MCF 10A (cell line): Measurements from ENCODE around the gene IFRD2. TPM values are rescaled to one million over a fixed set of nuclear protein-coding genes. Genes with fewer than 3 reads are reported as not detected.

Source experiments
- BruUV-seq: library from RNA; stranded (reverse); fragments of 400-500 nt; replicated peaks from 2 replicates; lab custom pipeline; 2021; lab: Mats Ljungman, UMichigan
- CTCF ChIA-PET: fragments of 300-600 bp; sonication (Branson Sonifier 250); formaldehyde crosslinking; extraction: SDS; loops from one replicate; lab custom pipeline; 2021; ENCODE audit warnings: antibody characterized with exemption, inconsistent platforms; lab: Yijun Ruan, JAX
- POLR2A ChIA-PET: fragments of 300-600, 350-650 bp; sonication (Branson Sonifier 250); formaldehyde crosslinking; extraction: SDS; loops from one replicate; lab custom pipeline; 2020; ENCODE audit warnings: antibody characterized with exemption, inconsistent platforms; lab: Yijun Ruan, JAX
- DNase-seq: peaks from one replicate; pipeline ENCODE4 v3.0.0-alpha.2; 2018; ENCODE audit not compliant: unreplicated experiment
- H3K27ac Mint-ChIP-seq: one replicate; pipeline ENCODE4 v1.8.0; 2022; ENCODE audit warnings: mild to moderate bottlenecking, low read depth, mixed read lengths; ENCODE audit not compliant: unreplicated experiment
- H3K27me3 Mint-ChIP-seq: one replicate; pipeline ENCODE4 v1.8.0; 2022; ENCODE audit warnings: mixed read lengths; ENCODE audit not compliant: insufficient read depth, unreplicated experiment
- H3K36me3 Mint-ChIP-seq: one replicate; pipeline ENCODE4 v1.8.0; 2022; ENCODE audit warnings: mild to moderate bottlenecking, moderate library complexity, mixed read lengths; ENCODE audit not compliant: insufficient read depth, unreplicated experiment
- H3K4me1 Mint-ChIP-seq: one replicate; pipeline ENCODE4 v1.8.0; 2022; ENCODE audit warnings: mixed read lengths; ENCODE audit not compliant: insufficient read depth, unreplicated experiment
- H3K4me3 Mint-ChIP-seq: one replicate; pipeline ENCODE4 v1.8.0; 2022; ENCODE audit warnings: mild to moderate bottlenecking, moderate library complexity, mixed read lengths; ENCODE audit not compliant: unreplicated experiment
- H3K9me3 Mint-ChIP-seq: one replicate; pipeline ENCODE4 v1.8.0; 2022; ENCODE audit warnings: mixed read lengths; ENCODE audit not compliant: unreplicated experiment
- intact Hi-C: fragments of 100-400 bp; cut with micrococcal nuclease; formaldehyde crosslinking; loops from 2 replicates; pipeline ENCODE4 v1.14.1; 2022
- total RNA-seq: library from RNA; stranded (reverse); gene quantifications from 2 replicates; pipeline ENCODE4 v1.2.3, GENCODE V29; 2022
- TF ChIP-seq, protein P1 (sequence below): fragments of 200-600 bp; IDR thresholded peaks from one replicate; pipeline ENCODE4 v1.8.0; 2022; ENCODE audit warnings: antibody characterized with exemption, mild to moderate bottlenecking; ENCODE audit not compliant: unreplicated experiment

IFRD2 gene
- total RNA-seq, 1 experiment from 2014 or later: 182 TPM

- H3K27me3 Mint-ChIP-seq: no peaks in the 10 kb centered on the region
- DNase-seq: no peak
- H3K4me3 Mint-ChIP-seq: peak overlapping the region; percentile 92
- ChIA-PET CTCF (interaction anchor here (0.6 to 5.7 kb wide), 10 partner anchors 23 to 1084 kb away, joined by 3 to 30 read pairs (median 3); partner anchors contain the start of gene HYAL2), POLR2A (interaction anchor here (0.5 to 3.3 kb wide), 16 partner anchors 8 to 1199 kb away, joined by 3 to 30 read pairs (median 5); partner anchors contain the start of genes GNAI2 and TUSC2)
- peak overlapping the region; percentile 97 for H3K27ac Mint-ChIP-seq
- intact Hi-C loops: loop anchor here (1.0 kb wide), 1 partner anchor 21 kb away; no protein-coding TSS in a partner anchor
- H3K4me1 Mint-ChIP-seq: peaks cover 7% of the 10 kb centered on the region
- H3K36me3 Mint-ChIP-seq: no peaks in the 10 kb centered on the region
- no peaks in the 10 kb centered on the region for H3K9me3 Mint-ChIP-seq
- BruUV-seq: TSS peak; percentile 91
- TF ChIP-seq, protein P1, sequence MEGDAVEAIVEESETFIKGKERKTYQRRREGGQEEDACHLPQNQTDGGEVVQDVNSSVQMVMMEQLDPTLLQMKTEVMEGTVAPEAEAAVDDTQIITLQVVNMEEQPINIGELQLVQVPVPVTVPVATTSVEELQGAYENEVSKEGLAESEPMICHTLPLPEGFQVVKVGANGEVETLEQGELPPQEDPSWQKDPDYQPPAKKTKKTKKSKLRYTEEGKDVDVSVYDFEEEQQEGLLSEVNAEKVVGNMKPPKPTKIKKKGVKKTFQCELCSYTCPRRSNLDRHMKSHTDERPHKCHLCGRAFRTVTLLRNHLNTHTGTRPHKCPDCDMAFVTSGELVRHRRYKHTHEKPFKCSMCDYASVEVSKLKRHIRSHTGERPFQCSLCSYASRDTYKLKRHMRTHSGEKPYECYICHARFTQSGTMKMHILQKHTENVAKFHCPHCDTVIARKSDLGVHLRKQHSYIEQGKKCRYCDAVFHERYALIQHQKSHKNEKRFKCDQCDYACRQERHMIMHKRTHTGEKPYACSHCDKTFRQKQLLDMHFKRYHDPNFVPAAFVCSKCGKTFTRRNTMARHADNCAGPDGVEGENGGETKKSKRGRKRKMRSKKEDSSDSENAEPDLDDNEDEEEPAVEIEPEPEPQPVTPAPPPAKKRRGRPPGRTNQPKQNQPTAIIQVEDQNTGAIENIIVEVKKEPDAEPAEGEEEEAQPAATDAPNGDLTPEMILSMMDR: no peak
These were observed 7.9 kb upstream of the IFRD2 start for GRCh38 chr3:50299929-50300680.

DNA sequence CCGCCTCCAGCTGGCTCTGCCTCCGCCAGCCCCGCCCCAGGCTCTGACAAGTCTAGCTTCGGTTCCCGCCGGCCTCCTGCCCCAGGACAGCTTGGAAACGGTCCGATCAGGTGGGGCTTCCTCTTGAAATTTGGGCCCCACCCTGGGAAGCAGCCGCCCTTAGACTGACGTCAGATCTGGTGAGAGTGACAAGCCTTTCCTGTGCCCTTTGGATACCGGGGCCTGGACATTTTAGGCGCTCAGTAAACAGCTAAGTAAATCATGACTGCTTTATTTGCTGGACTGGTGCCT, 7.4 kb upstream of the IFRD2 start:
- Mint-ChIP-seq H3K9me3 (no peaks in the 10 kb centered on the region), H3K27me3 (no peaks in the 10 kb centered on the region), H3K36me3 (no peaks in the 10 kb centered on the region), H3K4me3 (peak overlapping the region; percentile 92), H3K4me1 (peaks cover 7% of the 10 kb centered on the region), H3K27ac (peak overlapping the region; percentile 97)
- no TSS peak for BruUV-seq
- ChIA-PET POLR2A (interaction anchor here (0.5 to 3.3 kb wide), 18 partner anchors 9 to 1753 kb away, joined by 3 to 30 read pairs (median 4); partner anchors contain the start of genes GNAI2, HEMK1, RAD54L2 and TUSC2), CTCF (interaction anchor here (0.6 to 5.7 kb wide), 10 partner anchors 22 to 1085 kb away, joined by 3 to 30 read pairs (median 4); partner anchors contain the start of gene HYAL2)
- intact Hi-C loops: loop anchor here (1.0 kb wide), 1 partner anchor 22 kb away; no protein-coding TSS in a partner anchor
- DNase-seq: no peak
- TF ChIP-seq, protein P1: no peak

GRCh38 chr3:50298836-50299637, 6.8 kb upstream of the IFRD2 start, which contains the start of the genes HYAL3 and NAA80:
Gene HYAL3, minus strand, starts transcription at chr3:50299405. Its CDS starts 3,803 bp downstream, at chr3:50295602.
Gene NAA80, minus strand, starts transcription at chr3:50299405. Its CDS starts 1,942 bp downstream, at chr3:50297463.
- BruUV-seq: TSS peak; percentile 55
- peak; percentile 99 for DNase-seq
- CTCF ChIA-PET: interaction anchor here (0.6 to 5.7 kb wide), 12 partner anchors 20 to 1085 kb away, joined by 3 to 30 read pairs (median 4); partner anchors contain the start of genes HYAL2 and RASSF1
- TF ChIP-seq, protein P1: peak; percentile 23
- H3K36me3 Mint-ChIP-seq: no peaks in the 10 kb centered on the region
- peak within 1 kb of the TSS; percentile 97 for H3K27ac Mint-ChIP-seq
- no peaks in the 10 kb centered on the region for H3K27me3 Mint-ChIP-seq
- intact Hi-C loops: loop anchor here (1.0 kb wide), 1 partner anchor 22 kb away; no protein-coding TSS in a partner anchor
- POLR2A ChIA-PET: interaction anchor here (0.6 to 3.3 kb wide), 21 partner anchors 8 to 1754 kb away, joined by 3 to 30 read pairs (median 4); partner anchors contain the start of genes CYB561D2, GNAI2, HEMK1 and NPRL2
- H3K9me3 Mint-ChIP-seq: no peaks in the 10 kb centered on the region
- peak within 1 kb of the TSS; percentile 92 for H3K4me3 Mint-ChIP-seq
- peaks cover 7% of the 10 kb centered on the region for H3K4me1 Mint-ChIP-seq
